ENCODE results near the gene BAZ1A. TPM values are rescaled to one million over a fixed set of nuclear protein-coding genes. Genes with fewer than 3 reads are reported as not detected.

The BAZ1A gene
- total RNA-seq, 1 donor from 2014 or later, result 11.2 TPM

- intact Hi-C loops (cut with DNase I), result no loop called here
- TF ChIP-seq, protein P1, sequence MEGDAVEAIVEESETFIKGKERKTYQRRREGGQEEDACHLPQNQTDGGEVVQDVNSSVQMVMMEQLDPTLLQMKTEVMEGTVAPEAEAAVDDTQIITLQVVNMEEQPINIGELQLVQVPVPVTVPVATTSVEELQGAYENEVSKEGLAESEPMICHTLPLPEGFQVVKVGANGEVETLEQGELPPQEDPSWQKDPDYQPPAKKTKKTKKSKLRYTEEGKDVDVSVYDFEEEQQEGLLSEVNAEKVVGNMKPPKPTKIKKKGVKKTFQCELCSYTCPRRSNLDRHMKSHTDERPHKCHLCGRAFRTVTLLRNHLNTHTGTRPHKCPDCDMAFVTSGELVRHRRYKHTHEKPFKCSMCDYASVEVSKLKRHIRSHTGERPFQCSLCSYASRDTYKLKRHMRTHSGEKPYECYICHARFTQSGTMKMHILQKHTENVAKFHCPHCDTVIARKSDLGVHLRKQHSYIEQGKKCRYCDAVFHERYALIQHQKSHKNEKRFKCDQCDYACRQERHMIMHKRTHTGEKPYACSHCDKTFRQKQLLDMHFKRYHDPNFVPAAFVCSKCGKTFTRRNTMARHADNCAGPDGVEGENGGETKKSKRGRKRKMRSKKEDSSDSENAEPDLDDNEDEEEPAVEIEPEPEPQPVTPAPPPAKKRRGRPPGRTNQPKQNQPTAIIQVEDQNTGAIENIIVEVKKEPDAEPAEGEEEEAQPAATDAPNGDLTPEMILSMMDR (IDR thresholded peaks at IDR 0.05), result no peak
- no peaks in the 10 kb centered on the region for H3K4me1 ChIP-seq
Observed at GRCh38 chr14:34912182-34912581, 37.0 kb upstream of the BAZ1A start.

DNA sequence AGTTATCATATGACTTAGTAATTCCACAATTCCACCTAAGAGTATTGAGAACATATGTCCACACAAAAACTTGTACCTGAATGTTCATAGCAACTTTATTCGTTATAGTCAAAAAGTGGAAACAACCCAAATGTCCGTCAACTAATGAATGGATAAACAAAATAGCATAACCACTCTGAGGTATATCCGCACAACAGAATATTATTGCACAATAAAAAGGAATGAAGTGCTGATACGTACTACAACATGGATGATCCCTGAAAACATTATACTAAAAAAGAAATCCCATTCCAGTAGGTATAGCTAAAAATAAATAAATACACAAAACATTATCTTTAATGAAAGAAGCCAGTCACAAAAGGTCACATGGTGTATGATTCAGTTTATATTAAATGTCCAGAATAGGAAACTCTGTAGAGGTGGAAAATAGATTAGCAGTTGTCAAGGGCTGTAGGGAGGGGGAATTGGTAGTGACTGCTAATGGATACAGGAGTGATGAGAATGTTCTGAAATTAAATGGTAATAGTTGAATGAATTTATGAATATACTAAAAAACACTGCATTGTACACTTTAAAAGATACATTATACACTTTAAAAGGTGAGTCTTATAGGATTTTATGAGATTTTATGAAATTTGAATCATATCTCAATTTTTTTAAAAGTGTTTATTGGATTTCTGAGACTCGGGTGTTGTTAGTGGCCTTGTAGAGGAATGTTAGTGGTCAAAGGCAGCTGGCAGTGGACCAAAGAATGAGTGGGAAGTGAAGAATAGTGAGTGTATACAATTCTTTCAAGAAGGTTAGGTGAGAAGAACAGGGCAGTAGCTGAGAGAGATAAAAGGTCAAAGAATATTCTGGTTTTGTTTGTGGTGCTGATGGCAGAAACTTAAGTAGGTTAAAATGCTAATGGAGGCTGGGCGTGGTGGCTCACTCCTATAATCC lies 36.3 kb upstream of the BAZ1A start:
- intact Hi-C loops (cut with DNase I), result no loop called here
- Histone ChIP-seq H3K9me3 (no peaks in the 10 kb centered on the region), H3K27ac (no peak overlapping the region), H3K27me3 (no peaks in the 10 kb centered on the region), H3K36me3 (no peaks in the 10 kb centered on the region), H3K4me3 (no peak overlapping the region), H3K4me1 (no peaks in the 10 kb centered on the region)
- DNase-seq (ENCODE audit: low spot score in 2 of 2), result no peak
- TF ChIP-seq, protein P1 (IDR thresholded peaks at IDR 0.05), result no peak

More at GRCh38 chr14:34912182-34912581, 37.0 kb upstream of the BAZ1A start:
- H3K27me3 ChIP-seq, result no peaks in the 10 kb centered on the region
- H3K27ac ChIP-seq, result no peak overlapping the region
- H3K9me3 ChIP-seq, result no peaks in the 10 kb centered on the region
- no peaks in the 10 kb centered on the region for H3K36me3 ChIP-seq
- H3K4me3 ChIP-seq, result no peak overlapping the region
- no peak for DNase-seq (ENCODE audit: low spot score in 2 of 2)

- H3K27ac ChIP-seq, result no peak overlapping the region
- intact Hi-C loops (cut with DNase I), result no loop called here
- TF ChIP-seq, protein P1 (IDR thresholded peaks at IDR 0.05), result no peak
- H3K9me3 ChIP-seq, result no peaks in the 10 kb centered on the region
- H3K36me3 ChIP-seq, result no peaks in the 10 kb centered on the region
- DNase-seq (ENCODE audit: low spot score in 2 of 2), result no peak
- H3K4me1 ChIP-seq, result no peaks in the 10 kb centered on the region
- no peak overlapping the region for H3K4me3 ChIP-seq
- no peaks in the 10 kb centered on the region for H3K27me3 ChIP-seq
Observed at GRCh38 chr14:34906287-34906686, 31.1 kb upstream of the BAZ1A start.

DNA sequence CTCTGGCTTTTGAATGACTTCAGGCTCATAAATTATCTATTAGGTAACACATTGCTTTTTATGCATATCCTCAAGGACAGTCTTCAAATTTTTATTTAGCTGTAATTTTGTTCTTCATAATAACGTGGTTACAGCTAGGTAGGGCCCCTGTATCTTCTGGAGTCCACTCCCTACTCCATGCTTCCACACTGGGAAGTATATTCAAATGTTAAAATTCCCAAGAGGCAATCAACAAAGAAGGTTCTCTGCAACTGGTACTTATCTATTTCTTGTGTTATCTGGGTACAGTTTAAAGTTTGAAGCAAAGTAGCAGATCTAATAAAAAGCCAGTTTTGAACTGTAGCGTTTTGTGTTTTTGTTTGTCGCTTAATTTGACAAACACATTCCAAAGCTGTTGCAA lies 20.1 kb upstream of the BAZ1A start:
- Histone ChIP-seq H3K4me1 (no peaks in the 10 kb centered on the region), H3K27ac (no peak overlapping the region), H3K36me3 (no peaks in the 10 kb centered on the region), H3K9me3 (no peaks in the 10 kb centered on the region), H3K4me3 (no peak overlapping the region), H3K27me3 (no peaks in the 10 kb centered on the region)
- TF ChIP-seq, protein P1 (IDR thresholded peaks at IDR 0.05), result no peak
- intact Hi-C loops (cut with DNase I), result no loop called here
- no peak for DNase-seq (ENCODE audit: low spot score in 2 of 2)

- intact Hi-C loops (cut with DNase I), result no loop called here
- TF ChIP-seq, protein P1 (IDR thresholded peaks at IDR 0.05), result no peak
- Histone ChIP-seq H3K4me3 (no peak overlapping the region), H3K27ac (no peak overlapping the region), H3K9me3 (no peaks in the 10 kb centered on the region), H3K4me1 (no peaks in the 10 kb centered on the region), H3K27me3 (no peaks in the 10 kb centered on the region), H3K36me3 (no peaks in the 10 kb centered on the region)
- no peak for DNase-seq (ENCODE audit: low spot score in 2 of 2)
Observed at GRCh38 chr14:34890937-34891336, 15.8 kb upstream of the BAZ1A start.
